NCI-H2227 (cell line): ENCODE measurements around the gene BICRAL.
"Not testable (repeated sequence)": the region's sequence is repeated elsewhere in the genome, so short reads cannot be mapped to it uniquely, and the experiment has no call there.

Source experiments
- DNase-seq: peaks from one replicate; lab custom pipeline; 2025; ENCODE audit not compliant: unreplicated experiment; lab: John Stamatoyannopoulos, UW

BICRAL gene, protein sequence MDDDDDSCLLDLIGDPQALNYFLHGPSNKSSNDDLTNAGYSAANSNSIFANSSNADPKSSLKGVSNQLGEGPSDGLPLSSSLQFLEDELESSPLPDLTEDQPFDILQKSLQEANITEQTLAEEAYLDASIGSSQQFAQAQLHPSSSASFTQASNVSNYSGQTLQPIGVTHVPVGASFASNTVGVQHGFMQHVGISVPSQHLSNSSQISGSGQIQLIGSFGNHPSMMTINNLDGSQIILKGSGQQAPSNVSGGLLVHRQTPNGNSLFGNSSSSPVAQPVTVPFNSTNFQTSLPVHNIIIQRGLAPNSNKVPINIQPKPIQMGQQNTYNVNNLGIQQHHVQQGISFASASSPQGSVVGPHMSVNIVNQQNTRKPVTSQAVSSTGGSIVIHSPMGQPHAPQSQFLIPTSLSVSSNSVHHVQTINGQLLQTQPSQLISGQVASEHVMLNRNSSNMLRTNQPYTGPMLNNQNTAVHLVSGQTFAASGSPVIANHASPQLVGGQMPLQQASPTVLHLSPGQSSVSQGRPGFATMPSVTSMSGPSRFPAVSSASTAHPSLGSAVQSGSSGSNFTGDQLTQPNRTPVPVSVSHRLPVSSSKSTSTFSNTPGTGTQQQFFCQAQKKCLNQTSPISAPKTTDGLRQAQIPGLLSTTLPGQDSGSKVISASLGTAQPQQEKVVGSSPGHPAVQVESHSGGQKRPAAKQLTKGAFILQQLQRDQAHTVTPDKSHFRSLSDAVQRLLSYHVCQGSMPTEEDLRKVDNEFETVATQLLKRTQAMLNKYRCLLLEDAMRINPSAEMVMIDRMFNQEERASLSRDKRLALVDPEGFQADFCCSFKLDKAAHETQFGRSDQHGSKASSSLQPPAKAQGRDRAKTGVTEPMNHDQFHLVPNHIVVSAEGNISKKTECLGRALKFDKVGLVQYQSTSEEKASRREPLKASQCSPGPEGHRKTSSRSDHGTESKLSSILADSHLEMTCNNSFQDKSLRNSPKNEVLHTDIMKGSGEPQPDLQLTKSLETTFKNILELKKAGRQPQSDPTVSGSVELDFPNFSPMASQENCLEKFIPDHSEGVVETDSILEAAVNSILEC

DNA sequence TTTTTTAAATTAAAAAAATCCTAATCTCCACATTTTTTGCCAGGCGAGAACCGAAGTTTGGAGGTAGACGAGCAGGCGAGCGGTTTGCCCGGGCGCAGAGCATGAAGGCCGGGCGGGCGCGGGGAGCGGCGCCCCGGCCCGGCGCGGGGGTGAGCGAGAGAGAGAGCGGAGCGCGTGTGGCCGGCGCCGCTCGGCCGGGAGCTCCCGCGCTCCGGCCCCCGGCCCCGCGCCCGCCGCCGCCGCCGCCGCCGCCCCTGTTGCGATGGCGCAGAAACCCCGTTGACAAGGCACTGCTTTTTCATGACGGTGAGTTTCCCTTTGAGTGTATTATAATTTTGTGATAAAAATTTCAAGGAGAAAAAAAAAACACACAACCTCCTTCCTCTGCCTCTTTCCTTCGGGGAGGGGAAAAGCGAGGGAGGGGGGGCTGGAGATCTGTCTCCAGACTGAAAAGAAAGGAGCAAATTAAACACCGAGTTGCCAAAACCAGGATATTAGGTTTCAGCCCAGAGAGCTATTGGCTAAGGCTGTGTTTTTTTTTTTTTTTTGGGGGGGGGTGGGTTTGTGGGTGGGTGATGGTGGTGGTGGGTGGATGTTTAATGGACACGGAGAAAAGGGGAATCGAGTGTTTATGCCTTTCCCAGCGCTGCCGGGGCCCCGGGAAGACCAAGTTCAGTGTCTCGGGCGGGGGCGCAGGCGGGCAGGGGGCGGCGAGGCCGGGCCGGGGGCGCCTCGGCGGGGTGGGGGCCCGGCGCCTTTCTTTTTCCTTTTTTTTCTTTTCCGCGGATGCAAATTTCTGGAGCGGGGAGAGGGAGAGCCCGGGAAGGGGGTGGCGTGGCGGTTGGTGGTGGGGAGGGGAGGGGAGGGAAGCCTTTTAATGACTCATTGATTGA is at the start of gene BICRAL:
Gene BICRAL, plus strand, starts transcription at position 257 of the 893 bp plus-strand sequence. CDS start 39,971 bp downstream, outside the sequence.
- peak; percentile 80 for DNase-seq

DNA sequence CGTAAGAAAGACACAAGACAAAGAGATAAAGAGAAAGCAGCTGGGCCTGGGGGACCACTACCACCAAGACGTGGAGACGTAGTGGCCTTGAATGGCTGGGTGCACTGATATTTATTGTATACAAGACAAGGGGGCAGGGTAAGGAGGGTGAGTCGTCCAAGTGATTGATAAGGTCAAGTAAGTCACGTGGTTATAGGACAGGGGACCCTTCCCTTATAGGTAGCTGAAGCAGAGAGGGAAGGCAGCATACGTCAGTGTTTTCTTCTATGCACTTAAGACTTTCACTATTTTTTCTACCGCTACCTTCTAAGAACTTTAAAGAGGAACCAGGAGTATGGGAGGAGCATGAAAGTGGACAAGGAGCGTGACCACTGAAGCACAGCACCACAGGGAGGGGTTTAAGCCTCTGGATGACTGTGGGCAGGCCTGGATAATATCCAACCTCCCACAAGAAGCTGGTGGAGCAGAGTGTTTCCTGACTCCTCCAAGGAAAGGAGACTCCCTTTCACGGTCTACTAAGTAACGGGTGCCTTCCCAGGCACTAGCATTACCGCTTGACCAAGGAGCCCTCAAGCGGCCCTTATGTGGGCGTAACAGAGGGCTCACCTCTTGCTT is 47.9 kb upstream of the BICRAL start:
- DNase-seq = not testable (repeated sequence)

DNA sequence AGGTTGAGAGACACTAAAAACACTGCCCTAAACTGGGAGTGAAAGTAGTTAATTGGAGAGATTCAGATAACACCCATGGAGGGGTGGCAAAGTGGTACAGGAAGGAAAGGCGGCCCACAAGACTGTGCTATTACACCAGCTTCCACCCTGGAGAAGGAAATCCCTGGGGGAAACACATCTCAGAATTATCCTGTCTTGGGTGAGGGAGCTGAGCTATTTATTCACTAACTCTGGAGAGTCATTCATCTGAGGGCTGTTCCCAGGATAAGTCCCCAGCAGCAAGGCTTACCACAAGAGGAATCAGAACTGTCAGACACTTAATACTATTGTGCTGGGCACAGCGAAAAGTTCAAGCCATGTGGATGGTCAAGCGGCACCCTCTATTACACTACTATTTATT is 45.9 kb upstream of the BICRAL start:
- no peak for DNase-seq

DNA sequence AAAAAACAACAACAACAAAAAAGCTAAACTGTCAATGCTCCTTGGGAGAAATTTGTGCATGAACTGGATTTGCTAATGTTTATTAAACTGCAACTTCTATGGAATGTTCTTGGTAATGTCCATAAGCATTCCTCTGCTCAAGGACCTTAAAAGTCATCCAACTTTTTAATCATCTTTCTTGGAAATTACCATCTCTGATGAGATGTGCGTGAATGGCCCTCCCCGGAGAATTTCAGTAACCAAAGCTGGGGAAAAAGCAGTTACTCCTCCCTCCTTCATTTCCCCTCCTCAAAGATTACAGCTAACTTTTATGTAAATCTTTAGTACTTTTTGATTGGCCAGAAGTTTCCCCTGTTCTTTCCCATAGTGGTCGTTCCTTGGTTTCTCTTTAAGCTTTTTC is 41.1 kb upstream of the BICRAL start:
- no peak for DNase-seq

DNA sequence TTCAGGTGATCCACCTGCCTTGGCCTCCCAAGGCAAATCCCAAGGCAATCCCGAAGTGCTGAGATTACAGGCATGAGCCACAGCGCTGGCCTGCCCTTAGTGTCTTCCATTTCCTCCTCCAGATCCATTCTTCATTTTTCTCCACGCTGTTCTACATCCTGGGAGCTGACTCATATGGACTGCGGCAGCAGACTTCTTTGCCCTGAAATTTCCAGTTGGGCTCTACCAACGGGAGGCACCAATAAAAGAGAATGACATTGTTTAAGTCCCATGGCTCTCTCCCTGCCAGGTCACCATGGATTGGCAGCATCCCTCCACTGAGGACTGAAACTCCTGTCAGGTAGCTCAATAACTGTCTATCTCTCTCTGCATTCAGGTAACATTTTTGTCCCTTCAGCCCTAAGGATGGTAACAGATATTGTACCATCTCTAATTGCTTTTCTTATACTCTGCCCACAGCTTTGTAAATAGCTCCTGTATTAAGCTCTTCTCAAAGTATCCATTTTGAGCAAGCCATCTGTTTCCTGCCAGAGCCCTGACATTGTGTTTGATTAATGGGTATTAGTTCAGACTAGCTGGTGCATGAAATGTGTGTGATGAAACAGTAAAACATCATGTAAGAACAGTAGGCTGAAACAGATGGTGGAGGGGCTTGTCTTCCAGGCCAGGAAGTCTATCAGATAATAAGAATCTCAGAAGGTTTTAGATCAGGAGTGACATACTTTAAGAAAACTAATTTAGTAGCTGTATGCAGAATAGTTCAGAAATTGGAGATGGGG is 39.5 kb upstream of the BICRAL start:
- peak; percentile 67 for DNase-seq

DNA sequence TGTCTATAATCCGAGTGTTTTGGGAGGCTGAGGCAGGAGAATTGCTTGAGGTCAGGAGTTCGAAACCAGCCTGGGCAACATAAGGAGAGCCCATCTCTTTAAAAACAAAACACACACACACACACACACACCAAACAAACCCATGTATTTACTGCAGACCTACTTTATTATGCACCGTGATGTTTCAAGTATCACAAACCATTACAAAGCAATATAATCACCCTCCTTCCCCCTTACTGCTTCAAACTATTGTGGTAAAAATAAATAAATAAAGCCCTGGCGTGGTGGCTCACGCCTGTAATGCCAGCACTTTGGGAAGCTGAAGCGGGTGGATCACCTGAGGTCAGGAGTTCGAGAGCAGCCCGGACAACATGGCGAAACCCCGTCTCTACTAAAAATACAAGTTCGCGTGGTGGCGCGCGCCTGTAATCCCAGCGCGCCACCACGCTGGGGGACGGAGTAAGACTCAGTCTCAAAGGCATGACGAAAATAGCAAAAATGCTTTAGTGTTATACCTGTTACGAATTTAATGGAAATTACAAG is 37.4 kb upstream of the BICRAL start:
- DNase-seq = peak; percentile 14

DNA sequence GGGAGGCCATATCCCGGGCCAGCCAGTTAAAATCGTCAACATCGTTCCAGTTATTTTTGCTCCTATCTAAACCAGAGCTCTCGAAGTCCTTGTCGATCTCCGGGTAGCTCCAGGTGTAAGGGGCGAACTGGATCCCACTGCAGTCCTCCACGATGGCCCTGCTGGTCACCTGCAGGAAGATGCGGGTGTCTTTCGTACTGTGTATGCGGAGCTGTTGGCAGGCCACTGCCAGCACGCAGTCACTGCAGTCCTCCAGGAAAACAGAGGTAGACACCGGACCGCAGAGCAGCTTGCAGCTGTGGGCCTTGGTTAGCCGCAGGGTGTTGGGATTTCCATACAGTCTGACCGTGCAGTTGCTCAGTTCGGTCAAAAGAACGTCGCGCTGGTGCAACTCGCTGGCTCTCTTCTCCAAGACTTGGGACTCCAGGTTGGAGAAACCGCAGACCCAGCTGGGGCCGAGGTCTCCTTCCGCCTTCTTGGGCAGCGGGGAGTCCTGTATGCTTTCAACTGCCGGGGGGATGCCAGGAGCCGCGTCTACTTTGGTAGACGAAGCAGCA is 36.7 kb upstream of the BICRAL start:
- DNase-seq = peak; percentile 27

DNA sequence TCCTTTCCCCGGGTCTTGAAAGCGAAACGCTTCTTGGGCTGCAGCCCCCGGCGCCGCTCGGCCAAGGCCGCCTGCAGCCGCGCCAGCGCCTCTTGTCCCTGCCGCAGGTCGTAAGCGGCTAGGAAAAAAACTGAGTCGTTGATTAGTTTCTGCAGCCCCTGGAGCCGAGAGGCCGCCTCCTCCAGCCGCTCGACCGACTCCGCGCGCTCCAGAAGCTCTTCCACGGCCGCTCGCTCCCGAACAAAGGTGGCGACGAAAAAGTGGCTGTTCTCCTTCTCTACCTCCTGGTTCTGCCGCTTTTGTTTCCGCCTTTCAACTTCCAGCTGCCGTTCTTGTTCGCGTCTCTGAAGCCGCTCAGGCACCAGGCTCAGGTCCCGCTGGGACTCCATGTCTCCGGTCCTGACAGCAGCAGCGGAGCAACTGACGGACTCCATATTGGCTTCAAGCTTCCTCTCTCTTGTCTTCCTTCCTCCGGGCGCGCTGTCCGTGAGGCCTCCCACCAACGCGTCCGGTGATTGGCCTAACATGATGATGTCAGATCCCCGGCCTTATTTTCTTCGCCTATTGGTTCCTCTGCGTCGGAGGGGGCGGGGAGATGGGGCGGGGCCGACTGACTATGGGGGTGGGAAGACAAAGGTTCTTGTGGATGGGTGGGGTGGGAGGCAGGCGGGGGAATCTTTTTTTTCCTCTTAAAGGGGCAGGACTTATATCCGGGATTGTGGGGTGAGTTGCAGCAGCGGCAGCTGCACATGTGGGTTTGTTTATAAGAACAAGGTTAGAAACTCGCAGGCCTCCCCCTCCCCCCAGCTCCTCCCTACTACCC is 36.0 kb upstream of the BICRAL start, which contains the start of gene TBCC:
Gene TBCC, minus strand, starts transcription at position 464 of the 823 bp plus-strand sequence. Its CDS starts 30 bp downstream, at position 434.
- peak; percentile 94 for DNase-seq

DNA sequence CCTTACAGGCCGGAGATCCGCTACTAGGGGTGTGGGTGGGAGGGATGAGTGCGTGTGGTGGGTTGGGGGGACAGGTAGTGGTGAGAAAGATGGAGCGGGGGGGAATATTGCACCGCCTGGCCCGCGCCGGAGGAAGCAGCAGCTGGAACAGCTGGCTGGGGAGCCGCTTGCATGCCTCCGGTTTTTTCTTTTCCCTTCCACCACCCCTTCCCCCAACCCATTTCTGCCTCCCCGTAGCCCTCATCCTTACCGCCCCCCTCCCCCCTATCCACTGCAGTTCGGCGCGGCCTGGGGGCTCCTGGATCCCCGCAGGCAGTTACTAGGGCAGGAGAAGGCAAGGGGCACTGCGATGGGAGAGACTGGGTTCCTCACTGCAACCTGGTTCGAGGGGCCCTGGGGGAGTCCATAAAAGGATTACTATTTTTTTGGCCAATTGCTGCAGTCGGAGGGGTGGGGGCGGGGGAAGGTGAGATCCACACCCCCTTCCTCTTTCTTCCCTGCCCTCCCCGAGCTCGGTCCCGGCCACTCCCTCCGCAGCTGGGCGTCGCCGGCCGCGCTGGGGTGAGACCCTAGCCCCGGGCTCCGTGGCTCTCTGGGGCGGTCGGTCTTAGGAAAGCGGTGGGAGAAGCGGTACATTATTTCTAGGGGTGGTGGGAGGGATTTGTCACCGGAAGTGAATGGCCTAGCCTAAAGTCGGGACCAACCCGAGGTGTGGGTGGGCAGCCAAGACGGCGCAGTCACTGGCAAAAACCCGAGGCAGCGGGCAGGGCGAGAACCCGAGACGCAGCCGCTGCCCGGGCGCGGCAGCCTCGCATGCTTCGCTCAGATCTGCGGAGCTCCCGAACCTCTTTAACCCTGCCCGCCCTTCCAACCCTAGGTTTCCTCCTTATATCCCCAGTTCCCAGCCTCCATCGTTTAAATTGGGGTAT is 35.1 kb upstream of the BICRAL start:
- DNase-seq = peak; percentile 93

DNA sequence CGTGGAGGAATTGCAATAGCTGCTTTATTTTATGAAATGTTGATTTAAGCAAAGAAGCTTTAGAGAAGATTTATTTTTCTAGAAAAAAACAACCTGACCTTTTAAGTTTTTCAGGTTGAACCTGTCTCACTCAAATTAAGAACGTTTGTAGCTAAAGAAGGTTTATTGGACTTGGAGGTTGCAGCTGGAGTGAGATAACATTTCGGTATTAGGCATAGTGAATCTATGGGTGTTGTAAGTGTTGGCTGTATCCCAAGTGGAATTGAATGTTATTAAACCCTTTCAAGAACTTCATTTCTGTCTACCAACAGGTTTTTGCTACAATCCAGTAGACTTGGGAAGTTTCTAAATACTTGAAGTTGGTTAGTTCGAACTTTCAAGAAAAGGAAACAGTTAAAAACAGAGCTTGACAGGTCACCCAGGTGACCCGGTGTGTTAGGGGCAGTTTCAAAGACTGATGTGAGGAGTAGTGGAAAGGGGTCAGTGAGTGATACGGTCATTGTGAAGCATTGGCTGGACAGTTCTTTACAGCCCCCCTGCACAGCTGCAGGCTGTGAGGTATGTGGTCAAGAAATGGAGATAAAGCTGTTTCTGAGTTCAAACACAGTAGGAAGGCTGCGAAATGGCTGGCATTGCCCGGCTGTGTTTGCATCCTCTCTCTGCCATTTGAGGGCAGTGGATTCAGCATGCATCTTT is 33.5 kb upstream of the BICRAL start:
- DNase-seq = no peak

DNA sequence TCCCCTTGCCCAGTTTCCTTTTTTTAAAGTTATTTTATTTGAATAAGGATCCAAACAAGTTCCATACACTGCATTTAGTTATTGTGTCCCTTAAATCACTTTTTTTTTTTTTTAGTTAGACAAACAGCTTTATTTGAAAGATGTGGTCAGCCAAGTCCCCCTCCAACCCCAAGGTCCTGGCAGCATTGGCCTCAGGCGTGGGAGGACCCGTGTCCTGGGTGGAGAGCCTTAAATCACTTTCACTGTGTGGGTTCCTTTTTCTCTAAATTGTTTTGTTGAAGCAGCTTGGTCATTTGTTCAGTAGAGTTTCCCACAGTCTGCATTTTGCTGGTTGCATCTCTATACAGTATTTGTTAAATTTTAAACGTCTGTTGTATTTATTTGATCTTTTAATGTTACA is 30.8 kb upstream of the BICRAL start:
- DNase-seq = no peak

DNA sequence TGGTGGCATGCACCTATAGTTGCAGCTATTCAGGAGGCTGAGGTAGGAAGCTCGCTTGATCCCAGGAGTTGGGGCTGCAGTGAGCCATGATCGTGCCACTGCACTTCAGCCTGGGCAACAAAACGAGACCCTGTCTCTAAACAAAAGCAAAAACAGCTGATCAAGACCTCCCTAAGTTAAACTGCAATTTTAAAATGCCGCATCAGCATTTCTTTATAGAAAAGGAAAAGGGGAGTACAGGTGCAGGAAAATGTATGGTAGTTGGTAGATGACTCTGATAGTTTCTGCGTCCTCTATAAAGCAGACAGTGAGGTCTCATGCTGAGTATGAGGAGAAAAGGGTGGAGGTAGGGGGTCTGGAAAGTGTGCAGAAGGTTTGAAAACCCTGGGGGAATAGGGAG is 27.1 kb upstream of the BICRAL start:
- DNase-seq = no peak

DNA sequence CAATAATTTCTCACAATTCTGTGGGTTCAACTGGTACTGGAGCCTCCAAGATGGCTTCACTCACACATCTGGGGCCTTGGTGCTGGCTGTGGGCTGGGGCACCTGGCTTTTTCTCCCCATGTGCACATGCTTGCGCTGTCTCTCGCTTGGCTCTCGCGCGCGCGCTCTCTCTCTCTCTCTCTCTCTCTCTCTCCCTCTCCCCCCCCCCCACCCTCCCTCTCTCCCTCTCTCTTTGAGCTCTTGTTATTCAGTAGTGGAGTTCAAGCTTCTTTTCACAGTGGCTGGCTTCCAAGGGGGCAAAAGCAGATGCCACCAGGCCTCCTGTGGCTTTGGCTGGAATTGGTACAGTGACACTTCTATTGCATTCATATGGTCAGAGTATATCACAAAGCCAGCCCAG is 25.1 kb upstream of the BICRAL start:
- peak; percentile 21 for DNase-seq

DNA sequence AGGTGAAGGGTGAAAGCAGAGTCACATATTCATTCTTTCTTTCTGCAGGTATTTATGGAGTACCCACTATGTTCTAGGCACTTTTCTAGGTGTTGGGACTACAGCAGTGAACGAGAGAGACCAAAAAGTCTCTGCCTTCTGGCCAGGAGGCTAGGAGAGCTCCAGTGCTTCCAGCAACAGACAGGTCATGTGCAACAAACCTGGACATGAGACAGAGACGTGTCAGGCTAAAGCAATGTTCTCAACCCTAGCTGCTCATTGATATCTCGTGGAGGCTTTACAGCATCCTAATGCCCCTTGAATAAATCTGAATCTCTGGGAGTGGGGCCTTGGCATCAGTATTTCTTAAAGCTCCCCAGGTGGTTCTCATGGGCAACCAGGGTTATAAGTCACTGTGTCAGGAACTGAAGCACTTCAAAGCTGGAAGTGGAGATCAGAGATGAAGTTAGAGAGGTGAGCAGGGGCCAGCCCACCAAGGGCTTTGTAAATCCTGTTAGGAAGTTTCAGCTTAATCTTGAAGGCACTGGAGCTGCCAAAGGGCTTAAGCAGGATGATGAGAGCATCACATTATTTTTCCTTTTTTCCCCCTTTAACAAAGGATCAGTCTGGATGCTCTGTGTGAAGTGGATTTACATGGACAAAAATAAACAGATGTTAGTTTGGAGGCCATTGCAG is 23.0 kb upstream of the BICRAL start:
- no peak for DNase-seq

DNA sequence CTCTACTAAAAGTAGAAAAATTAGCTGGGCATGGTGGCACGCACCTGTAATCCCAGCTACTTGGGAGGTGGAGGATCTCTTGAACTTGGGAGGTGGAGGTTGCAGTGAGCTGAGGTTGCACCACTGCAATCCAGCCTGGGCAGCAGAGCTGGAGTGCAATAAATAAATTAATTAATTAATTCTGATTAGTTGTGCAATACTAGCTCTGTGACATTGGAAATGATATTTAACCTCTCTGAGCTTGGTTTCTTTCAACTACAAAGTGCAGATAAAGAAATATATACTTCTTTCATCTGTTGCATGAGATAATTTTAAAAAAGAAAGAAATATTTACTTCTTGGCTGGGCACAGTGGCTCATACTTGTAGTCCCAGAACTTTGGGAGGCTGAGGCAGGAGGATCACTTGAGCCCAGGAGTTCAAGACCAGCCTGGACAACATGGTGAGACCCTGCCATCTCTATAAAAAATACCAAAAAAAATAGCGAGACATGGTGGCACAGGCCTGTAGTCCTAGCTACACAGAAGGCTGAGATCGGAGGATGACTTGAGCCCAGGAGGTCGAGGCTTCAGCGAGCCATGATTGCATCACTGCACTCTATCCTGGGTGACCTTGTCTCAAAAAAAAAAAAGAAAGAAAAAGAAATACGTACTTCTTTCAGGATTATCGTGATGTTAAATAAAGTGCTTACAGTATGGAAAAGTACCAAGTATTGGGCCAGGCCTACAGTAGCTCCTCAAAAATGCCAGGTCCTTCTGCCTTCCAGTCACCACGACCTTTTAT is 20.4 kb upstream of the BICRAL start:
- no peak for DNase-seq
